ENCODE results near the gene LPCAT3.
A peak's percentile ranks its signal among the peaks of the same experiment; 100 is the strongest.

The LPCAT3 gene

GRCh38 chr12:6962285-6963015, 55.8 kb downstream of the LPCAT3 start (continued):
- TF ChIP-seq ZBTB6 (tag by site-specific recombination; IDR thresholded peaks at IDR 0.05), result no peak
- no peak for TF ChIP-seq ZNF510 (tag by site-specific recombination; IDR thresholded peaks at IDR 0.05; ENCODE audit: insufficient replicate concordance)
- no peak for TF ChIP-seq HOXC10 (CRISPR knock-in tag; IDR thresholded peaks at IDR 0.05)
- TF ChIP-seq IKZF3 (tag by site-specific recombination; IDR thresholded peaks at IDR 0.05), result no peak
- TF ChIP-seq ZNF600 (tag by site-specific recombination; IDR thresholded peaks at IDR 0.05), result no peak
- TF ChIP-seq KLF10 (tag by site-specific recombination; IDR thresholded peaks at IDR 0.05), result no peak
- no peak for TF ChIP-seq ZNF274 (IDR thresholded peaks at IDR 0.05; ENCODE audit: low read length)
- TF ChIP-seq ZNF274 (tag by site-specific recombination; IDR thresholded peaks at IDR 0.05; ENCODE audit: borderline replicate concordance), result no peak
- no peak for TF ChIP-seq ZNF423 (tag by site-specific recombination; IDR thresholded peaks at IDR 0.05)
- no peak for TF ChIP-seq ZNF513 (tag by site-specific recombination; IDR thresholded peaks at IDR 0.05)
- no peak for TF ChIP-seq ZNF391 (tag by site-specific recombination; IDR thresholded peaks at IDR 0.05; ENCODE audit: borderline replicate concordance, low read depth)
- TF ChIP-seq, protein P1, sequence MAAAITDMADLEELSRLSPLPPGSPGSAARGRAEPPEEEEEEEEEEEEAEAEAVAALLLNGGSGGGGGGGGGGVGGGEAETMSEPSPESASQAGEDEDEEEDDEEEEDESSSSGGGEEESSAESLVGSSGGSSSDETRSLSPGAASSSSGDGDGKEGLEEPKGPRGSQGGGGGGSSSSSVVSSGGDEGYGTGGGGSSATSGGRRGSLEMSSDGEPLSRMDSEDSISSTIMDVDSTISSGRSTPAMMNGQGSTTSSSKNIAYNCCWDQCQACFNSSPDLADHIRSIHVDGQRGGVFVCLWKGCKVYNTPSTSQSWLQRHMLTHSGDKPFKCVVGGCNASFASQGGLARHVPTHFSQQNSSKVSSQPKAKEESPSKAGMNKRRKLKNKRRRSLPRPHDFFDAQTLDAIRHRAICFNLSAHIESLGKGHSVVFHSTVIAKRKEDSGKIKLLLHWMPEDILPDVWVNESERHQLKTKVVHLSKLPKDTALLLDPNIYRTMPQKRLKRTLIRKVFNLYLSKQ (tag by site-specific recombination; IDR thresholded peaks at IDR 0.05; ENCODE audit: borderline replicate concordance), result no peak
- TF ChIP-seq ZSCAN5A (tag by site-specific recombination; IDR thresholded peaks at IDR 0.05), result 0 out of 2 replicates have a peak, but pooled peaks have one; percentile 4
- no peak for TF ChIP-seq ZNF561 (tag by site-specific recombination; IDR thresholded peaks at IDR 0.05; ENCODE audit: borderline replicate concordance)
- TF ChIP-seq KLF1 (tag by site-specific recombination; IDR thresholded peaks at IDR 0.05), result peak; percentile 87
- TF ChIP-seq, protein P2, sequence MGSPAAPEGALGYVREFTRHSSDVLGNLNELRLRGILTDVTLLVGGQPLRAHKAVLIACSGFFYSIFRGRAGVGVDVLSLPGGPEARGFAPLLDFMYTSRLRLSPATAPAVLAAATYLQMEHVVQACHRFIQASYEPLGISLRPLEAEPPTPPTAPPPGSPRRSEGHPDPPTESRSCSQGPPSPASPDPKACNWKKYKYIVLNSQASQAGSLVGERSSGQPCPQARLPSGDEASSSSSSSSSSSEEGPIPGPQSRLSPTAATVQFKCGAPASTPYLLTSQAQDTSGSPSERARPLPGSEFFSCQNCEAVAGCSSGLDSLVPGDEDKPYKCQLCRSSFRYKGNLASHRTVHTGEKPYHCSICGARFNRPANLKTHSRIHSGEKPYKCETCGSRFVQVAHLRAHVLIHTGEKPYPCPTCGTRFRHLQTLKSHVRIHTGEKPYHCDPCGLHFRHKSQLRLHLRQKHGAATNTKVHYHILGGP (tag by site-specific recombination; IDR thresholded peaks at IDR 0.05), result no peak
- no peak for TF ChIP-seq ZNF155 (tag by site-specific recombination; IDR thresholded peaks at IDR 0.05)
- no peak for TF ChIP-seq MEIS1 (CRISPR knock-in tag; IDR thresholded peaks at IDR 0.05; ENCODE audit: borderline replicate concordance)
- no peak; the same call in 1 of the 2 replicates for TF ChIP-seq KLF7 (tag by site-specific recombination; IDR thresholded peaks at IDR 0.05; ENCODE audit: borderline replicate concordance)
- TF ChIP-seq ZNF610 (tag by site-specific recombination; IDR thresholded peaks at IDR 0.05; ENCODE audit: borderline replicate concordance), result no peak
- peak; percentile 21; the same call in 1 of the 2 replicates for TF ChIP-seq SP2 (tag by site-specific recombination; IDR thresholded peaks at IDR 0.05)
- no peak for TF ChIP-seq GFI1B (tag by site-specific recombination; IDR thresholded peaks at IDR 0.05)
- no peak for TF ChIP-seq ZNF398 (tag by site-specific recombination; IDR thresholded peaks at IDR 0.05)
- TF ChIP-seq ZNF404 (tag by site-specific recombination; IDR thresholded peaks at IDR 0.05), result no peak
- TF ChIP-seq ZFP3 (tag by site-specific recombination; IDR thresholded peaks at IDR 0.05; ENCODE audit: low read depth), result no peak
- no peak for TF ChIP-seq ZNF488 (tag by site-specific recombination; IDR thresholded peaks at IDR 0.05)
- no peak for TF ChIP-seq OVOL3 (tag by site-specific recombination; IDR thresholded peaks at IDR 0.05)
- no peak for TF ChIP-seq ZFP69B (tag by site-specific recombination; IDR thresholded peaks at IDR 0.05)
- no peak for TF ChIP-seq ZNF211 (tag by site-specific recombination; IDR thresholded peaks at IDR 0.05; ENCODE audit: low read depth)
- TF ChIP-seq ZNF777 (tag by site-specific recombination; IDR thresholded peaks at IDR 0.05; ENCODE audit: borderline replicate concordance), result no peak
- TF ChIP-seq YY1 (tag by site-specific recombination; IDR thresholded peaks at IDR 0.05), result no peak

Measured in HEK293 (cell line).